ENCODE results near the gene PER3. TPM values are rescaled to one million over a fixed set of nuclear protein-coding genes. Genes with fewer than 3 reads are reported as not detected.
A peak's percentile ranks its signal among the peaks of the same experiment; 100 is the strongest.

Gene PER3
- total RNA-seq, 4 donors from 2014 or later: 3.8 to 23.9 (median 12.9) TPM

DNA sequence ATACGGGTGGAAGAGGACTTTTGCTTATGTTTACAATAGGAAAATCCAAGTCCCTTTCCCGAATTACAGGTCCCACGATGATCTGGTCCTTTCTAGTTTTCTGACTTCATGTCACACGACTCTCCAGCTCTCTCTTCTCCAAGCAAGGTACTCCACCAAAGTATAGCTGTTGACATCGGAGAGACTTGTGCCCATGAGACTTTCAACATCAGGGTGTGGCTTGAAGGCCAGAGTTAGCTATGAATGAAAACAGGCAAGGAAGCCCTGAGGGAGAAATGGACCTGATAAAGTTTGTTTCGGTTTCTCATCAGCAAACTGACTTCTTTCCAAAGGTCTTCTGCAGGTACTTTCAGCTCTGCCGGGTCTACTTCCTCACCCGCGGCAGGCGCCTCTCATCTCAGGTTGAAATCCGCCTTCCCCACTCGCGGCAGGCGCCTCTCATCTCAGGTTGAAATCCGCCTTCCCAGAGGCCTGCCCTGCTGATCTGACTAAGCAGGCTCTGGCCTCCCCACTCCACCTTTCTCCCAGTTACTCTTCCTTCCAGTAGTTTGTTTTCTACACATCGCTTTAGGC lies 2.1 kb upstream of the PER3 start:
- WGBS, 2 donors (ENCODE audit: low coverage in 1 of 2): 50 to 57% methylated on average over 2 to 16 of the region's 16 CpGs
- TF ChIP-seq POLR2A (IDR thresholded peaks at IDR 0.05) (no peak), POLR2AphosphoS5 (IDR thresholded peaks at IDR 0.05) (no peak), EP300 (IDR thresholded peaks at IDR 0.05; ENCODE audit: low read depth) (no peak), CTCF (IDR thresholded peaks at IDR 0.05) (no peak)
- Histone ChIP-seq H3K4me3 (no peak overlapping the region), H3K4me1 (peaks cover 0 to 43% (median 15%) of the 10 kb centered on the region in 4 donors), H3K36me3 (peaks cover 0 to 34% (median 11%) of the 10 kb centered on the region in 4 donors), H3K27ac (peak overlapping the region; percentile 86 to 92 (median 90)), H3K9me3 (no peaks in the 10 kb centered on the region), H3K27me3 (no peaks in the 10 kb centered on the region)
- DNase-seq: peak; percentile 57
- intact Hi-C loops (cut with DNase I; ENCODE audit: low total_unique reads) (no loop called here), in situ Hi-C loops (cut with MboI; ENCODE audit: low pct_ligation_motif_present in 1 of 4, low pct_unique_long_range_greater_than_20kb in 1 of 4, low sequenced_read_pairs in 3 of 4) (no loop called here)

DNA sequence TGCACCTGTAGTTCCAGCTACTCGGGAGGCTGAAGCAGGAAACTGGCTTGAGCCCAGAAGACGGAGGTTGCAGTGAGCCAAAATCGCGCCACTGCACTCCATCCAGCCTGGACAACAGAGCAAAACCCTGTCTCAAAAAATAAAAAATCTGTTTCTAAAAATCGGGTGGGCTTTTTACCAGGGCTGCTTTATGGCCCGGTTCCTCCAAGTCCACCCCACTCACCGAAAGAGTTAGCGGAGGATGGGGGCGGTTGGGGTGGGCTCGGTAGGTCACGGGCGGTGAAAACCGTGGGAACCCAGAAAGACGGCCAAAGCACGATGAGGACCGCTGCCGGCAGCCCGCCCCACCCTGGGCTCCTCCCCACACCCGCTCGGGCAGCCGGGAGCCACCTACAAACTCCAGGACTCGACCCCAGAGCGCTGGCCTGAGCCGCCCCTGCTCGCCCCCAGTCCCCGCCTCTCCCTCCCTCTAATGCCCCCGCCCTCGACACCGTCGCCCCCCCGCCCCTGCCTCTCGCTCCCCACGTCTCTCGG lies 846 bp upstream of the PER3 start:
- DNase-seq: peak; percentile 72
- Histone ChIP-seq H3K4me1 (peaks cover 0 to 43% (median 15%) of the 10 kb centered on the region in 4 donors), H3K9me3 (no peaks in the 10 kb centered on the region), H3K27ac (peak overlapping the region; percentile 86 to 92 (median 90)), H3K4me3 (peak overlapping the region; percentile 49 to 69 (median 62)), H3K36me3 (peaks cover 0 to 26% (median 9%) of the 10 kb centered on the region in 4 donors), H3K27me3 (no peaks in the 10 kb centered on the region)
- TF ChIP-seq EP300 (IDR thresholded peaks at IDR 0.05; ENCODE audit: low read depth) (no peak), CTCF (IDR thresholded peaks at IDR 0.05) (no peak), POLR2A (IDR thresholded peaks at IDR 0.05) (no peak), POLR2AphosphoS5 (IDR thresholded peaks at IDR 0.05) (no peak)
- WGBS, 2 donors (ENCODE audit: low coverage in 1 of 2): 0 to 3% methylated on average over 1 to 24 of the region's 34 CpGs
- intact Hi-C loops (cut with DNase I; ENCODE audit: low total_unique reads) (no loop called here), in situ Hi-C loops (cut with MboI; ENCODE audit: low pct_ligation_motif_present in 1 of 4, low pct_unique_long_range_greater_than_20kb in 1 of 4, low sequenced_read_pairs in 3 of 4) (no loop called here)

DNA sequence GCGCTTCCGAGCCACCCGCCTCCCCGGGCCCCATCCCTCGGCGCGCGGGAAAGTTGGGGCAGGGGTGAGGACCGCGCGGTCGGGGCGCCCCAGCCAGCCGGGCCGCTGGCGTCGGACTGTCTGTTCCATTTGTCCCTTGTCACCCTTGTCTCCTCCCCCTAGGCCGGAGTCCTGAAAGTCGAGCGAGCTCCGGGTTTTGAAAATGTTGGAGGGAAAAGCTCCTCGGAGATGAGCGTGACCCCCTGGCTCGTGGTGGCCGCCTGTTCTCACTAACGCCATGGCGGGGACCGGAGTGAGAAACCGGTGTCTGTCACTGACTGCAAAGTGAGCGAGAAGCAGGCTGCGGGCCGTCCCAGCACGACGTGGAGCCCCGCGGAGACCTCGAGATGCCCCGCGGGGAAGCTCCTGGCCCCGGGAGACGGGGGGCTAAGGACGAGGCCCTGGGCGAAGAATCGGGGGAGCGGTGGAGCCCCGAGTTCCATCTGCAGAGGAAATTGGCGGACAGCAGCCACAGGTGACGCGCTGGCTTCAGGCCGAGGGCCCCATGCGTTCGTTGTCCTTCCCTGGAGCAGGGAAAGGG lies 491 bp downstream of the PER3 start:
- no peaks in the 10 kb centered on the region for H3K27me3 ChIP-seq
- H3K4me1 ChIP-seq: peaks cover 0 to 43% (median 15%) of the 10 kb centered on the region in 4 donors
- WGBS, 2 donors (ENCODE audit: low coverage in 1 of 2): 68 to 83% methylated on average over 11 to 41 of the region's 52 CpGs
- peaks cover 0 to 27% (median 4%) of the 10 kb centered on the region in 4 donors for H3K36me3 ChIP-seq
- peak overlapping the region; percentile 88 to 90 (median 90) for H3K27ac ChIP-seq
- H3K9me3 ChIP-seq: no peaks in the 10 kb centered on the region
- peak overlapping the region; percentile 38 to 55 (median 51) for H3K4me3 ChIP-seq
- peak; percentile 19 for DNase-seq
- intact Hi-C loops (cut with DNase I; ENCODE audit: low total_unique reads) (no loop called here), in situ Hi-C loops (cut with MboI; ENCODE audit: low pct_ligation_motif_present in 1 of 4, low pct_unique_long_range_greater_than_20kb in 1 of 4, low sequenced_read_pairs in 3 of 4) (no loop called here)
- TF ChIP-seq CTCF (IDR thresholded peaks at IDR 0.05) (no peak), POLR2AphosphoS5 (IDR thresholded peaks at IDR 0.05) (no peak), POLR2A (IDR thresholded peaks at IDR 0.05) (no peak), EP300 (IDR thresholded peaks at IDR 0.05; ENCODE audit: low read depth) (no peak)

GRCh38 chr1:7785108-7785507 lies 1.0 kb downstream of the PER3 start:
- Histone ChIP-seq H3K36me3 (peaks cover 0 to 27% (median 3%) of the 10 kb centered on the region in 4 donors), H3K4me3 (peak overlapping the region; percentile 38 to 55 (median 51)), H3K9me3 (no peaks in the 10 kb centered on the region), H3K27me3 (no peaks in the 10 kb centered on the region), H3K4me1 (peaks cover 0 to 43% (median 15%) of the 10 kb centered on the region in 4 donors), H3K27ac (peak overlapping the region; percentile 88 to 90 (median 90))
- intact Hi-C loops (cut with DNase I; ENCODE audit: low total_unique reads): no loop called here
- TF ChIP-seq CTCF (IDR thresholded peaks at IDR 0.05): no peak
- no peak for TF ChIP-seq POLR2A (IDR thresholded peaks at IDR 0.05)
- no peak for TF ChIP-seq POLR2AphosphoS5 (IDR thresholded peaks at IDR 0.05)
- TF ChIP-seq EP300 (IDR thresholded peaks at IDR 0.05; ENCODE audit: low read depth): no peak
- WGBS, 2 donors (ENCODE audit: low coverage in 1 of 2): 80 to 83% methylated on average over 7 of the region's 7 CpGs
- in situ Hi-C loops (cut with MboI; ENCODE audit: low pct_ligation_motif_present in 1 of 4, low pct_unique_long_range_greater_than_20kb in 1 of 4, low sequenced_read_pairs in 3 of 4): no loop called here
- no peak for DNase-seq
